K562 (cell line): ENCODE measurements around the gene SLC24A3. TPM values are rescaled to one million over a fixed set of nuclear protein-coding genes. Genes with fewer than 3 reads are reported as not detected.

Experiments
- BCLAF1 ChIP-seq, 2 experiments: fragments of 450-650 bp in 1 of 2; IDR thresholded peaks; 2 replicates each; pipeline ENCODE4 v1.6.1; 2011 to 2017; ENCODE audit warnings: low read depth in 2 of 2, antibody characterized with exemption in 1 of 2, borderline replicate concordance in 1 of 2, low read length in 1 of 2, mild to moderate bottlenecking in 1 of 2, mixed read lengths in 1 of 2; ENCODE audit not compliant: control insufficient read depth in 1 of 2
- E2F8 ChIP-seq: fragments of 450-650 bp; IDR thresholded peaks from 2 replicates; pipeline ENCODE4 v1.7.1; 2018; ENCODE audit warnings: mild to moderate bottlenecking, low read depth; ENCODE audit not compliant: partially characterized antibody
- PHF20 ChIP-seq: fragments of 450-650 bp; IDR thresholded peaks from 2 replicates; pipeline ENCODE4 v1.6.1; 2018; ENCODE audit not compliant: partially characterized antibody
- ZNF224 ChIP-seq: sonication (generic); formaldehyde crosslinking; IDR thresholded peaks from 2 replicates; pipeline ENCODE4 v1.8.0; 2022; ENCODE audit warnings: mild to moderate bottlenecking, missing genetic modification reagents
- polyA plus RNA-seq, 8 experiments: library from polyadenylated mRNA; depleted of rRNA in 4 of 8; stranded (reverse) in 5 of 8; unstranded in 3 of 8; fragments of >200 nt; fragmentation: Nextera tagmentation in 2 of 8; fragmentation: Illumina TruSeq in 1 of 8; extraction: Ambion mirVana in 2 of 8; extraction: Trizol in 1 of 8; gene quantifications; 2 replicates each; pipeline versions ENCODE4 v1.2.1 to v1.2.3, GENCODE V29; 2011 to 2014; ENCODE audit warnings: inconsistent platforms in 1 of 8, missing spikeins in 1 of 8
- total RNA-seq, 7 experiments: library from RNA; depleted of rRNA in 6 of 7; stranded (reverse); fragments of >200 nt in 6 of 7; fragmentation: Illumina TruSeq in 2 of 7; extraction: Trizol in 2 of 7; gene quantifications; 2 replicates each; pipeline versions ENCODE4 v1.2.1 to v1.2.3, GENCODE V29; 2011 to 2021; ENCODE audit warnings: low replicate concordance in 1 of 7

SLC24A3 gene
- total and polyA plus RNA-seq, 9 of the 15 experiments (the other 6 are each of a cell fraction or from before 2014, with no cell fraction given): not detected

- TF ChIP-seq BCLAF1 (IDR thresholded peaks at IDR 0.05; ENCODE audit: borderline replicate concordance in 1 of 2, control insufficient read depth in 1 of 2, low read depth in 2 of 2, low read length in 1 of 2) (no peak), E2F8 (no peak), ZNF224 (CRISPR knock-in tag) (no peak), PHF20 (no peak)
Observed at GRCh38 chr20:19260412-19261090, 48.1 kb downstream of the SLC24A3 start (continued).
